Muscle layer of colon (tissue), 2 donors: ENCODE data around the gene ITGB1.
"Not testable (repeated sequence)": the region's sequence is repeated elsewhere in the genome, so short reads cannot be mapped to it uniquely, and the experiment has no call there.

Experiments
- H3K27ac ChIP-seq: one replicate; pipeline ENCODE4 v1.7.0; 2013; ENCODE audit warnings: low read depth, mild to moderate bottlenecking, low read length, moderate library complexity
- H3K27me3 ChIP-seq, 2 donors: one replicate each; pipeline ENCODE4 v1.7.0; 2013; ENCODE audit warnings: low read length in 2 of 2, mild to moderate bottlenecking in 2 of 2; ENCODE audit not compliant: insufficient read depth in 2 of 2, control insufficient read depth in 1 of 2
- H3K36me3 ChIP-seq: one replicate; pipeline ENCODE4 v1.7.0; 2013; ENCODE audit warnings: mild to moderate bottlenecking, low read length; ENCODE audit not compliant: insufficient read depth
- H3K4me1 ChIP-seq: one replicate; pipeline ENCODE4 v1.7.0; 2013; ENCODE audit warnings: mild to moderate bottlenecking, low read length; ENCODE audit not compliant: insufficient read depth
- H3K4me3 ChIP-seq, 2 donors: one replicate each; pipeline ENCODE4 v1.7.0; 2013; ENCODE audit warnings: low read length in 2 of 2, low read depth in 1 of 2, mild to moderate bottlenecking in 1 of 2, moderate library complexity in 1 of 2
- H3K9ac ChIP-seq: one replicate; pipeline ENCODE4 v1.7.0; 2013; ENCODE audit warnings: low read length
- H3K9me3 ChIP-seq: one replicate; pipeline ENCODE4 v1.7.0; 2013; ENCODE audit warnings: mild to moderate bottlenecking, low read length
- donor health status: abdominal sarcoma.
- donor health status: Adenocarcinoma of cecum.

Gene ITGB1

DNA sequence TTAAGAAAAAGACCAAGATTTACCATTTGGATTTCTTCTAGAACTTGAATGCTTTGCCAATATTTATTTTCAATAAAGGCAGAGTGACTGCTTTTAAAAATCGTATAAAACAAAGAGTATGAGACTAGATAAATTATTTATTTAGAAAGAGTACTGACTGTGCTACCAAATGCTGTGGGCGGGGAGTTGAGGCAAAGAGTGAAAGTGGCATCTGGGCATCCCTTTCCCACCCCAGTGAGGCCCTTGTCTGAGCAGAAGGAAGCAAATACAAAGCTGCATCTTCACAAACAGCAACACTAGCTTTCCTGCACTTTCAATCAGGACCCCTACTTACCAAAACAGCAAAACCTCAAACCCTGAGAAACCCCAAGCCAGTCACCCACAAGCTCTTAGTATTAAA lies 34.9 kb downstream of the ITGB1 start:
- no peak overlapping the region for H3K4me3 ChIP-seq
- H3K36me3 ChIP-seq, result peaks cover 79% of the 10 kb centered on the region
- no peak overlapping the region for H3K9ac ChIP-seq
- no peak overlapping the region for H3K27ac ChIP-seq
- H3K27me3 ChIP-seq, result no peaks in the 10 kb centered on the region
- H3K4me1 ChIP-seq, result peaks cover 8% of the 10 kb centered on the region
- no peaks in the 10 kb centered on the region for H3K9me3 ChIP-seq

DNA sequence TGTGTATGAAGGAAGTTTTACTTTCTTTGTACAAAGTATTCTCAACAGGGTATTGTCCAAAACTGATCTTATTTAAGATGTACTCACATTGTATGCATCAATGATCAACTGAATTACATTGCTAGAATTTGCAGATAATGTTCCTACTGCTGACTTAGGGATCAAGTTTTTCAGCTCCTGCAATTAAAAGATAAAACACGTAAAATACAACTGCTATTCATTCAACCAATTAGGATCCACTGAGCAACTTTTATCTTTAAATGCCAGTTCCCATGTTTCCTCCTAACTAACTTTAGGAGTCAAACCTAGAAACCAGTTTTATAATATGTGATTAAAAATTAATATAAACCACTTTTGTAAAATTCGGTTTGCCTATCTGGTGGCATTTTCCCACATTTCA lies 35.9 kb downstream of the ITGB1 start:
- no peak overlapping the region for H3K9ac ChIP-seq
- H3K4me1 ChIP-seq, result peaks cover 8% of the 10 kb centered on the region
- no peak overlapping the region for H3K27ac ChIP-seq
- H3K36me3 ChIP-seq, result peaks cover 70% of the 10 kb centered on the region
- H3K27me3 ChIP-seq, result no peaks in the 10 kb centered on the region
- H3K9me3 ChIP-seq, result no peaks in the 10 kb centered on the region
- no peak overlapping the region for H3K4me3 ChIP-seq

DNA sequence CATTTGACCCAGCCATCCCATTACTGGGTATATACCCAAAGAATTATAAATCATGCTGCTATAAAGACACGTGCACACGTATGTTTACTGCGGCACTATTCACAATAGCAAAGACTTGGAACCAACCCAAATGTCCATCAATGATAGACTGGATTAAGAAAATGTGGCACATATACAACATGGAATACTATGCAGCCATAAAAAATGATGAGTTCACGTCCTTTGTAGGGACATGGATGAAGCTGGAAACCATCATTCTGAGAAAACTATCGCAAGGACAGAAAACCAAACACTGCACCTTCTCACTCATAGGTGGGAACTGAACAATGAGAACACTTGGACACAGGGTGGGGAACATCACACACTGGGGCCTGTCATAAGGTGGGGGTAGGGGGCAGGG lies 40.2 kb downstream of the ITGB1 start:
- H3K27me3 ChIP-seq, H3K27ac ChIP-seq, H3K4me1 ChIP-seq, H3K9ac ChIP-seq, H3K4me3 ChIP-seq, H3K9me3 ChIP-seq: not testable (repeated sequence)
- peaks cover 32% of the 10 kb centered on the region for H3K36me3 ChIP-seq

DNA sequence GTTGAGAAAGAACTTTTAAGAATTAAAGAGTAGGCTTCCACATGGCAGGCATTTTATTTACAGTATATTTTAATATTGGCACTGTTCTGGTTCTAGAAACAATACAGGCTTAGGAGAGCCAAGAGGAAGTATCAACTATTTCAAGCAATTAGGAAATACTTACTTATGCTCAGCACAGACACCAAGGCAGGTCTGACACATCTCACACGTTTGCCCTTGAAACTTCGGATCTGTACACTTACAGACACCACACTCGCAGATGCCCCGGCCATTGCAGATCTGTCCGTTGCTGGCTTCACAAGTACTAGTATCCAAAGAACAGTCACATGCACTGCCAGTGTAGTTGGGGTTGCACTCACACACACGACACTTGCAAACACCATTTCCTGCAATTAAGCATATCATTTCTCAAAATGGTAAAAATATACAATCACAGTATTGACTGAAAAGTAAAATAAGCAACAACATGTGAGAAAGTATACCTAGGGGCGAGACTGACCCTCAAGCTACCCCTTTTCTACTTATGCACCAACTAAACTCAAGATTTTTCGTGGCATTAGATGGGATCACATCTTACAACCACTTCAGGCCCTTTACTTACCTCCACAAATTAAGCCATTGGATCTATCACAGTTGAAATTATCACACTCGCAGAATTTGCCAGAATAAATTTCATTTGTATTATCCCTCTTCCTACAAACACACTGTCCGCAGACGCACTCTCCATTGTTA lies 46.6 kb downstream of the ITGB1 start:
- Histone ChIP-seq H3K27ac (no peak overlapping the region), H3K9ac (no peak overlapping the region), H3K27me3 (no peaks in the 10 kb centered on the region), H3K36me3 (peaks cover 30% of the 10 kb centered on the region), H3K9me3 (no peaks in the 10 kb centered on the region), H3K4me3 (no peak overlapping the region), H3K4me1 (no peaks in the 10 kb centered on the region)

DNA sequence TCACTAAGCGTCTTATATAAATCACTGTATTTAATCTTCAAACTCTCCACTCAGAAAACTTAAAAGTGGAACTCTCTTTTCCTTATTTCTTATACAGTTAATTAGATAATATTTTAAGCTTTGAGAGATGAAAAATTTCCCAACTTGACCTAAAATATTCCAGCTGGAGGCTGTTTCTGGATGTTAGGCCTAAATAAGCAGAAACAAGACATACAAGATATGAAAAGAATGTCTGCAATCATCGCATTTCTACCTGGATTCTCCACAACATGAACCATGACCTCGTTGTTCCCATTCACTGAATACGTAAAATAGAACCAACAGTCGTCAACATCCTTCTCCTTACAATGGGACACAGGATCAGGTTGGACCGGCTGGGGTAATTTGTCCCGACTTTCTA lies 48.1 kb downstream of the ITGB1 start:
- not testable (repeated sequence) for H3K27ac ChIP-seq, H3K27me3 ChIP-seq, H3K9me3 ChIP-seq, H3K9ac ChIP-seq, H3K4me3 ChIP-seq, H3K4me1 ChIP-seq
- H3K36me3 ChIP-seq, result peaks cover 36% of the 10 kb centered on the region

DNA sequence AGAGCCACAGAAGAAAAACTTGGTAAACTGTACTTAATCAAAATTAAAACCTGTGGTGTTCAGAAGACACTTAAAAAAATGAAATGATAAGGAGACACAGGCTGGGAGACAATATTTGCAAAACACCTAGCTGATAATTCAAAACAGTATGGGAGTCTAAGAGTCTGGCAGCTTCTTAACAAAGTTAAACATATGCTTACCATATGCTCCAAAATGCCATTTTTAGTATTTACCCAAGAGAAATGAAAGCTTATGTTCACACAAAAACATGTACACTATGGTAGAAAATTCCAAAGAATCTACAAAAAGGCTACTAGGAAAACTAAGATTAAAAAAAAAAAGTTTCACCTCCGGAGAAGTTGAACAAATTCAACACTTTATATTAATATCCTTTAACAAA lies 48.6 kb downstream of the ITGB1 start:
- H3K4me3 ChIP-seq, result no peak overlapping the region
- no peaks in the 10 kb centered on the region for H3K9me3 ChIP-seq
- H3K4me1 ChIP-seq, result no peaks in the 10 kb centered on the region
- H3K9ac ChIP-seq, result no peak overlapping the region
- peaks cover 36% of the 10 kb centered on the region for H3K36me3 ChIP-seq
- no peaks in the 10 kb centered on the region for H3K27me3 ChIP-seq
- no peak overlapping the region for H3K27ac ChIP-seq

DNA sequence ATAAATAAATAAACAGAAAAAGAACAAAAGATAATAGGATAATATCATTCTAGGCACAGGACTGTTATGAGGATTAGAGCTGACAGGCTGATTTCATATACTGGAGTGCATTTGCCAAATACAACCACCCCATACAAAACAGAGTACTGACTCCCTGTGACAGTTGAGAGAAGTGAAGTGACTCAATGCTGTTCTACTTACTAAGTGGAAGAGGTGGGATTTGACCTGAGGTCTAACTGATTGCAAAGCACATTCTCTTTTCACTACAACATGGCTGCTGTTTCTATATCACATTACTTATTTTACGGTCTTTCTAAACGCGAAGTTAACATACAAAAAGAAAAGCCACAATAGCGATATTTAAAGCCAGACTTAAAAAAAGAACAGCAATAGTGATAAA lies 51.4 kb downstream of the ITGB1 start:
- Histone ChIP-seq H3K9ac (no peak overlapping the region), H3K9me3 (no peaks in the 10 kb centered on the region), H3K27me3 (no peaks in the 10 kb centered on the region), H3K4me3 (no peak overlapping the region), H3K36me3 (peaks cover 40% of the 10 kb centered on the region), H3K27ac (no peak overlapping the region), H3K4me1 (no peaks in the 10 kb centered on the region)

DNA sequence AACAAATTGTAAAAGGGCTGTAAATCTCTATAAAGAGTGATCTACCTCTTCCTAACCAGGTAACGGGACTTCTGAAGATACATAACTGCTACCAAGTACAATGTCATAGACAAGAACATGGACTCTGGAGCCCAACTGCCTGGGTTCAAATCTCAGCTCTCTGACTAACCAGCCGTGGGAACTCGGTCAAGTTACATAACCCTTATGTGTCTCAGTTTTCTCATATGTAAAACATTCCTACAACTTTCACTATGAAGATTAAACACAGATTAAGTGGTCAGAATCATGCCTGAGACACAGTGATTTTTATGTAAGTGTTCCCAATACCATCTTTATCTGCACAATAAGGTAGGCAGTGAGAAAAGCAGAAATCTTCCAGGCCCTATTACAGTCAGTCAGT lies 52.6 kb downstream of the ITGB1 start:
- Histone ChIP-seq H3K4me1 (no peaks in the 10 kb centered on the region), H3K27me3 (no peaks in the 10 kb centered on the region), H3K4me3 (no peak overlapping the region), H3K36me3 (peaks cover 33% of the 10 kb centered on the region), H3K27ac (no peak overlapping the region), H3K9ac (no peak overlapping the region), H3K9me3 (no peaks in the 10 kb centered on the region)

DNA sequence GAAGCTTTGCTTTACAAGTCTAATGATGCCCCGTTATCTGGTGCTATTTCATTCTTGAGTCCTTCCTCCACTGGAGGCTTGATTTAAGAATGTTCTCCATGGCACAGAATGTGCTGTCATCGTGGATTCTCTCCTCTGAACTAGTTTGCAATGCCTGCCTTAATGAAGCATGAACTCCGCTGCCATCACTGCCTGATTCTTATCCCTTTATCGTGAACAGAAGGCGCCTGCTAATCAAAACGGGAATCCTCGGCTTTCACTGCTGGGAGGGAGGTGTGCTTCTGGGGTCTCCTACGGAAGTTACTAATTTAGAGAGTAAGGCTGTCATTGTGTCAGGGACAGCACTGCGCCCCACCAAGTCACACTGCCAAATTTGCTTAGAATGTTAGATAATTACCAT lies 56.2 kb downstream of the ITGB1 start:
- Histone ChIP-seq H3K9me3 (no peaks in the 10 kb centered on the region), H3K4me1 (no peaks in the 10 kb centered on the region), H3K9ac (no peak overlapping the region), H3K27me3 (no peaks in the 10 kb centered on the region), H3K4me3 (no peak overlapping the region), H3K27ac (no peak overlapping the region), H3K36me3 (peaks cover 29% of the 10 kb centered on the region)

DNA sequence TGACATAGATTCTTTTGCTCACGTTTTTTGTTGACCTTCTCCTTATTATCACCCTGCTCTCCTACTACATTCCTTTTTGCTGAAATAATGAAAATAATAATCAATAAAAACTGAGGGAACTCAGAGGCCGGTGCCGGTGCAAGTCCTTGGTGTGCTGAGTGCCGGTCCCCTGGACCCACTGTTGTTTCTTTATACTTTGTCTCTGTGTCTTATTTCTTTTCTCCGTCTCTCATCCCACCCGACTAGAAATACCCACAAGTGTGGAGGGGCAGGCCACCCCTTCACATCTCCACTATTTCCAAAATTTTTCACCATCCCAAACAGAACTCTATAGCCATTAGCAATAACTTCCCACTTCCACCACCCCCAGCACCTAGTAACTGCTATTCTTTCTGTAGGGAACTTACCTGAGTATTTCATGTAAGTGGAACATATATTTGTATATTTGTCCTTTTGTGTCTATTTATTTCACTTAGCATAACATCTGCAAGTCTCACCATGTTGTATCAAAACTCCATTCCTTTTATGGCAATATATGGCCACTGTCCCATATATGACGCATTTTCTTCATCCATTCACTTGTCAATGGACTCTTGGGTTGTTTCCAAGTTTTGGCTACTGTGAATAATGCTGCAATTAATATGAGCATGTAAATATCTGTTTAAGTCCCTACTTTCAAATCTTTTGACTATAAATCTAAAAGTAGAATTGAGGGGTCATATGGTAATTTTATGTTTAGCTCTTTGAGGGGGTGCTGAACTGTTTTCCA lies 62.6 kb downstream of the ITGB1 start:
- not testable (repeated sequence) for H3K27me3 ChIP-seq, H3K9me3 ChIP-seq, H3K4me1 ChIP-seq, H3K27ac ChIP-seq, H3K9ac ChIP-seq, H3K4me3 ChIP-seq
- peaks cover 18% of the 10 kb centered on the region for H3K36me3 ChIP-seq

DNA sequence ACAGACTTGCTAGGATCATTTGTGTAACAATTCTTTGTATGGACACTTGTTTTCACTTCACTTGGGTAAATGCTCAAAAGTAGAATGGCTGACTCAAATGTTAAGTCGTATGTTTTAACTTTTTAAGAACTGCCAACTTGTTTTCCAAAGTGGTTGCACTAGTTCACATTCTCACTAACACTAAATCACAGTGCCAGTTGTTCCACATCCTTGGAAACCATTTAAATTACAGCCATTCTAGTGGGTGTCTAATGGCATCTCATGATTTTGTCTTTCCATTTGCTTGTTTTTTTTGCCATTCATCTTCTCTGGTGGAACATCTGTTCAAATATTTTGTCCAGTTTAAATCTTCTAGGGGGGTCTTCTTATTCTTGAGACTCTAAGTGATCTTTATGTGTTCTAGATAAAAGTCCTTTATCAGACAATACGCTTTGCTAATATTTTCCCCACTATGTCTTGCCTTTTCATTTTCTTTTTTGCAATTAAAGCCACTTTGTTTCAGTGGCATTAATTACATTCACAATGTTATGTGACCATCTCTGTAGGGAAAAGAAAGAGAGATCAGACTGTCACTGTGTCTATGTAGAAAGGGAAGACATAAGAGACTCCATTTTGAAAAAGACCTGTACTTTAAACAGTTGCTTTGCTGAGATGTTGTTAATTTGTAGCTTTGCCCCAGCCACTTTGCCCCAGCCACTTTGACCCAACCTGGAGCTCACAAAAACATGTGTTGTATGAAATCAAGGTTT lies 63.9 kb downstream of the ITGB1 start:
- Histone ChIP-seq H3K27ac (no peak overlapping the region), H3K4me3 (no peak overlapping the region), H3K9me3 (no peaks in the 10 kb centered on the region), H3K4me1 (no peaks in the 10 kb centered on the region), H3K9ac (no peak overlapping the region), H3K36me3 (peaks cover 18% of the 10 kb centered on the region), H3K27me3 (no peaks in the 10 kb centered on the region)
